Neuronal stem cell (in vitro differentiated cells): ENCODE measurements around the gene OR4M2.
"Not testable (repeated sequence)": the region's sequence is repeated elsewhere in the genome, so short reads cannot be mapped to it uniquely, and the experiment has no call there.

Experiments
- DNase-seq: peaks from one replicate; pipeline ENCODE4 v3.0.0-alpha.2; 2013; ENCODE audit warnings: low spot score
- H2AFZ ChIP-seq: one replicate; pipeline ENCODE4 v1.6.1; 2013; ENCODE audit warnings: mild to moderate bottlenecking, low read length, inconsistent platforms
- H2AK5ac ChIP-seq: 2 replicates; pipeline ENCODE4 v1.6.1; 2013; ENCODE audit warnings: low read depth, mild to moderate bottlenecking, inconsistent platforms, low read length, moderate library complexity, mixed read lengths
- H2BK120ac ChIP-seq: 2 replicates; pipeline ENCODE4 v1.6.1; 2013; ENCODE audit warnings: low read depth, mild to moderate bottlenecking, inconsistent platforms, low read length, moderate library complexity, mixed read lengths
- H2BK12ac ChIP-seq: one replicate; pipeline ENCODE4 v1.6.1; 2013; ENCODE audit warnings: low read length, inconsistent platforms
- H2BK15ac ChIP-seq: 2 replicates; pipeline ENCODE4 v1.6.1; 2013; ENCODE audit warnings: mild to moderate bottlenecking, low read length, inconsistent platforms, mixed read lengths
- H2BK5ac ChIP-seq: one replicate; pipeline ENCODE4 v1.6.1; 2013; ENCODE audit warnings: inconsistent platforms, mild to moderate bottlenecking, low read length, moderate library complexity
- H3K14ac ChIP-seq: one replicate; pipeline ENCODE4 v1.6.1; 2013; ENCODE audit warnings: low read length, inconsistent platforms
- H3K18ac ChIP-seq: 2 replicates; pipeline ENCODE4 v1.6.1; 2013; ENCODE audit warnings: low read length, inconsistent platforms
- H3K23ac ChIP-seq: 2 replicates; pipeline ENCODE4 v1.6.1; 2013; ENCODE audit warnings: low read depth, mild to moderate bottlenecking, mixed read lengths, low read length, inconsistent platforms; ENCODE audit not compliant: poor library complexity
- H3K27ac ChIP-seq: replicated peaks from 3 replicates; pipeline ENCODE4 v1.5.1; 2013; ENCODE audit warnings: low read length, inconsistent platforms
- H3K27me3 ChIP-seq, 3 experiments: 2 replicates each; pipeline ENCODE4 v1.6.1; 2013; ENCODE audit warnings: low read length in 3 of 3, mild to moderate bottlenecking in 2 of 3, inconsistent platforms in 1 of 3, low read depth in 1 of 3, mixed read lengths in 1 of 3, moderate library complexity in 1 of 3; ENCODE audit not compliant: control insufficient read depth in 3 of 3, insufficient read depth in 3 of 3
- H3K36me3 ChIP-seq, 2 donors: replicated peaks in 1 of 2; 2 replicates each; pipeline ENCODE4 v1.6.1; 2013; ENCODE audit warnings: low read length in 2 of 2; ENCODE audit not compliant: control insufficient read depth in 2 of 2, insufficient read depth in 2 of 2
- H3K4ac ChIP-seq: 2 replicates; pipeline ENCODE4 v1.6.1; 2013; ENCODE audit warnings: inconsistent platforms, mild to moderate bottlenecking, low read length, moderate library complexity
- H3K4me1 ChIP-seq, 2 donors: 1 replicate in 1 of 2; 2 replicates in 1 of 2; pipeline ENCODE4 v1.6.1; 2013; ENCODE audit warnings: low read length in 2 of 2, low read depth in 1 of 2; ENCODE audit not compliant: control insufficient read depth in 2 of 2, insufficient read depth in 1 of 2
- H3K4me2 ChIP-seq: one replicate; pipeline ENCODE4 v1.6.1; 2013; ENCODE audit warnings: mild to moderate bottlenecking, low read length, inconsistent platforms; ENCODE audit not compliant: insufficient read depth, poor library complexity, severe bottlenecking
- H3K4me3 ChIP-seq, 2 donors: 2 replicates each; pipeline ENCODE4 v1.5.1; 2013; ENCODE audit warnings: low read length in 2 of 2, mild to moderate bottlenecking in 2 of 2, inconsistent platforms in 1 of 2, moderate library complexity in 1 of 2
- H3K79me1 ChIP-seq: one replicate; pipeline ENCODE4 v1.6.1; 2013; ENCODE audit warnings: low read depth, mild to moderate bottlenecking, inconsistent platforms, low read length, moderate library complexity
- H3K9ac ChIP-seq: one replicate; pipeline ENCODE4 v1.6.1; 2013; ENCODE audit warnings: mild to moderate bottlenecking, low read depth, low read length, inconsistent platforms; ENCODE audit not compliant: poor library complexity
- H3K9me3 ChIP-seq, 2 donors: replicated peaks in 1 of 2; 2 replicates each; pipeline versions ENCODE3 to v1.6.1; 2013; ENCODE audit warnings: low read length in 2 of 2, mild to moderate bottlenecking in 2 of 2, inconsistent platforms in 1 of 2, low read depth in 1 of 2, mixed read lengths in 1 of 2, moderate library complexity in 1 of 2; ENCODE audit not compliant: control insufficient read depth in 2 of 2, insufficient read depth in 1 of 2
- H4K8ac ChIP-seq: one replicate; pipeline ENCODE4 v1.6.1; 2013; ENCODE audit warnings: low read depth, mild to moderate bottlenecking, inconsistent platforms, low read length, moderate library complexity
- H4K91ac ChIP-seq: one replicate; pipeline ENCODE4 v1.6.1; 2013; ENCODE audit warnings: low read length, low read depth, mild to moderate bottlenecking, inconsistent platforms; ENCODE audit not compliant: poor library complexity
- WGBS, 2 donors: extraction: QIAGEN DNeasy Blood & Tissue Kit; methylation state at CpG; one replicate each; pipeline ENCODE4 v1.1.7; 2013; ENCODE audit warnings: missing lambda C conversion rate in 2 of 2, mixed read lengths in 1 of 2; ENCODE audit not compliant: insufficient read length in 2 of 2, insufficient replicate concordance in 1 of 2; ENCODE audit errors: extremely low coverage in 2 of 2; 5-methylcytosine and 5-hydroxymethylcytosine counted together

The OR4M2 gene

DNA sequence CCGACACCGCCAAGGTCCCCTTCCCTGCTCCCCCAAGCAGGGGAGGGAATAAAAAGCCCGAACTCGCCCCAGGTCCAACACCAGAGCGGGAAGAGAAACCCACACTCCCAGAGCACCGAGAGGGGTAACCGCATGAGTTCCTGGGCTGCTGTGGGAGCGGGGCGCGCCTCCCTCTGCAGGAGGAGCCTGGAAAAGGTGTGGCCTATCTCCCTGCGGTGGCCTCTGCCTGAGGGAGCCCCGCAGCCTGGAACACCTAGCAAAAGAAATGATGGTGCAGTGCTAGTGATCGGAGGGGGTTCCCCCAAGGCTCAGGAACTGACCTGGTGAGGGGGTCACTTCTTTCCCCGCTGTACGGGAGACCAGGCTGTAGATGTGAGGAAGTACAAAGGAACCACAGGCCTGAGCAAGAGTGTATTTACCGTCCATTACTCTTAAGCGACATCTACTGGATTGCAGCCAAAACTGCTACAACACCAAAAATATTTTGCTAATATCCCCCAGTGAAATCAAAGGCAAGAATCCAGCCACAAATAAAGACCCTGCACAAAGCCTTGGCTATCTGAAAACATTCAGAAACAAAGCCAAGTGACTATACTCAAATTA lies 19.1 kb downstream of the OR4M2 start:
- H3K27ac ChIP-seq, H3K14ac ChIP-seq, H3K9me3 ChIP-seq, H3K79me1 ChIP-seq, H2AFZ ChIP-seq, H3K4me3 ChIP-seq, H2BK5ac ChIP-seq, H4K91ac ChIP-seq, H3K4ac ChIP-seq, H3K27me3 ChIP-seq, H3K4me2 ChIP-seq, H3K23ac ChIP-seq, H3K18ac ChIP-seq, H2BK15ac ChIP-seq, H2BK12ac ChIP-seq, H2BK120ac ChIP-seq, DNase-seq, H3K4me1 ChIP-seq, H3K9ac ChIP-seq, H2AK5ac ChIP-seq, H4K8ac ChIP-seq, H3K36me3 ChIP-seq: not testable (repeated sequence)
- no CpG with 5 or more reads among the region's 17 CpGs for WGBS, 2 donors

DNA sequence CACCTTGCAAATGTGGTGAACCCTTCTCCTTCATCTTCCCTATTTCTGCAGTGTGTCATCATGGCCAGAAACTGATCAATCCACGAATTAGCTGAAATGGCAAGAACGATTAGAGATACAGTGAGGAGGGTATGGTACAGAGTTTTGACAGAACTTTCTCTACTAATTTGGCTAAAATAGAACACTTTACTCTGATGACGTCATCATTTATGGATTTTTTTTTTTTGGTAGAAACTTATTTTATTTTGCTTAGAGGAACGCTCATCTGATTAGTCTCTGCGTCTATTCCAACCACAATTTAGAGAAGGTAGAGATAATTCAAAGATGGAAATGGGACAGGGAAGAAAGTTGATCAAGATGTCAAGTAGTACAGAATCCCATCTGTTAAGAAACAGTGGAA lies 41.7 kb downstream of the OR4M2 start:
- H2BK120ac ChIP-seq, H3K4me1 ChIP-seq, H2BK15ac ChIP-seq, H3K27ac ChIP-seq, H3K14ac ChIP-seq, H3K36me3 ChIP-seq, H3K9ac ChIP-seq, H3K27me3 ChIP-seq, H2AK5ac ChIP-seq, H3K79me1 ChIP-seq, H3K18ac ChIP-seq, H3K4me2 ChIP-seq, H2BK12ac ChIP-seq, DNase-seq, H3K4me3 ChIP-seq, H3K9me3 ChIP-seq, H3K4ac ChIP-seq, H2AFZ ChIP-seq, H3K23ac ChIP-seq, H4K8ac ChIP-seq, H2BK5ac ChIP-seq, H4K91ac ChIP-seq: not testable (repeated sequence)
- no CpG with 5 or more reads among the region's 5 CpGs for WGBS, 2 donors
